Measurements from ENCODE around the gene WNT16. TPM values are rescaled to one million over a fixed set of nuclear protein-coding genes. Genes with fewer than 3 reads are reported as not detected.

The WNT16 gene
- total RNA-seq, 1 donor from 2014 or later: not detected

DNA sequence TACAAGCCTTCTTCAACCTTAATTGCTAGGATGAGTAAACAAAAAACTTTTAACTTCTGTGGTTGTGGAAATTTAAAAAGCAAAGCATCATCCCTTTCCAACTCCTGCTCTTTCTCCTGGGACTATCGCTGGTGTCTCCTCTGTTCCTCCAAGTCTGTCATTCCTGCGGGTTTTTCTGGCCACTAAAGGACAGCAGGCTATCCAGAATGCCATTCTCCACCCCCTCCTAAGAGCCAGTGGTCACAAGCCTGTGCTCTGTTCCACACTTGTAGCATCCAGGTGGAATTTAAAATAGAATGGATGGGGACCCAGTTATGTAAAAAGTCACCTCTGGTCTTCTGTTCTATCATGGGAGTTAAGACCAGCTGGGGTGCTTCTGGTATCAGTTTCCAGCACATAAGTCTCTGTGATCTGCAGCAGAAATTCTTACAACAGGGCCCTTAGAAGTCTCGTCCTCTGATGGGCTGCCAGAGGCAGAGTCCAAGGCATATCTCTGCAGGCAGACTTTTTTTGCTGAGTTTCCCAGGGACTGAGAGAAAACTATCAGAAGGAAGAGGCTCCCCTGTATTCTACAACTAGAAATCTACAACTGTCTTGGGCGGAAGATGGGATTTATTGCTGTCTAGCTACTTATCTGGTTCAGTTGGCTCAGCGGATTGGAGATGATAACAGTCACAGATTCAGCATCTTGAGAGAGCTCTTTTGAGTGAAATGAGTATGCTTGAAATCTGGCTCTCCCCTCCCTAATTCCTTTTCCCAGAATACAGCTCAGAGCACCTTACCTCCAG is 5.1 kb upstream of the WNT16 start:
- intact Hi-C loops (cut with DNase I): no loop called here
- Histone ChIP-seq H3K27me3 (ENCODE audit: low read depth) (peaks cover 10% of the 10 kb centered on the region), H3K4me3 (no peak overlapping the region), H3K27ac (no peak overlapping the region), H3K36me3 (no peaks in the 10 kb centered on the region), H3K9me3 (no peaks in the 10 kb centered on the region), H3K4me1 (no peaks in the 10 kb centered on the region)
- ATAC-seq (no peak), DNase-seq (no peak)
- no peak for TF ChIP-seq CTCF (IDR thresholded peaks at IDR 0.05)

GRCh38 chr7:121327671-121328070 is 1.1 kb upstream of the WNT16 start:
- intact Hi-C loops (cut with DNase I): no loop called here
- no peaks in the 10 kb centered on the region for H3K36me3 ChIP-seq
- DNase-seq (no peak), ATAC-seq (no peak)
- peaks cover 49% of the 10 kb centered on the region for H3K27me3 ChIP-seq (ENCODE audit: low read depth)
- no peak overlapping the region for H3K27ac ChIP-seq
- peaks cover 12% of the 10 kb centered on the region for H3K4me1 ChIP-seq
- TF ChIP-seq CTCF (IDR thresholded peaks at IDR 0.05): no peak
- H3K9me3 ChIP-seq: no peaks in the 10 kb centered on the region
- H3K4me3 ChIP-seq: no peak overlapping the region

GRCh38 chr7:121329191-121330052 is 622 bp downstream of the WNT16 start:
- Histone ChIP-seq H3K4me1 (peaks cover 12% of the 10 kb centered on the region), H3K9me3 (no peaks in the 10 kb centered on the region), H3K27me3 (ENCODE audit: low read depth) (peaks cover 66% of the 10 kb centered on the region), H3K36me3 (no peaks in the 10 kb centered on the region), H3K4me3 (peak overlapping the region; percentile 36), H3K27ac (no peak overlapping the region)
- no peak for TF ChIP-seq CTCF (IDR thresholded peaks at IDR 0.05)
- ATAC-seq (peak; percentile 45 to 46), DNase-seq (peak; percentile 40)
- intact Hi-C loops (cut with DNase I): no loop called here

- ATAC-seq: peak in 1 of 2 donors; percentile 34
These were observed 1.4 kb downstream of the WNT16 start for GRCh38 chr7:121330053-121330833.

More at GRCh38 chr7:121330053-121330833, 1.4 kb downstream of the WNT16 start:
- Histone ChIP-seq H3K27ac (no peak overlapping the region), H3K4me1 (peaks cover 12% of the 10 kb centered on the region), H3K27me3 (ENCODE audit: low read depth) (peaks cover 73% of the 10 kb centered on the region), H3K4me3 (peak overlapping the region; percentile 36), H3K36me3 (no peaks in the 10 kb centered on the region), H3K9me3 (no peaks in the 10 kb centered on the region)
- peak; percentile 31 for DNase-seq
- intact Hi-C loops (cut with DNase I): no loop called here
- no peak for TF ChIP-seq CTCF (IDR thresholded peaks at IDR 0.05)
